Motor neuron (in vitro differentiated cells): ENCODE results near the gene ZNF469. TPM values are rescaled to one million over a fixed set of nuclear protein-coding genes. Genes with fewer than 3 reads are reported as not detected.
A peak's percentile ranks its signal among the peaks of the same experiment; 100 is the strongest.

ENCODE experiments used
- ATAC-seq, 8 experiments: fragments of 200-7000 bp; cut with Tn5 transposase; replicated peaks in 6 of 8; 2 replicates each; pipeline ENCODE4 v1.8.0; 2021; ENCODE audit warnings: mild to moderate bottlenecking in 8 of 8, moderate library complexity in 8 of 8
- H3K27ac ChIP-seq, 2 donors: fragments of 250-450 bp; sonication (Bioruptor Pico); 2 replicates each; pipeline ENCODE4 v1.9.0; 2021; ENCODE audit warnings: antibody characterized with exemption in 2 of 2, mild to moderate bottlenecking in 2 of 2, moderate library complexity in 1 of 2
- H3K4me1 ChIP-seq, 2 donors: fragments of 250-450 bp; sonication (Bioruptor Pico); replicated peaks in 1 of 2; 2 replicates each; pipeline ENCODE4 v1.6.1; 2021; ENCODE audit warnings: antibody characterized with exemption in 2 of 2, mild to moderate bottlenecking in 2 of 2, moderate library complexity in 1 of 2
- H3K4me3 ChIP-seq, 5 donors: fragments of 250-450 bp; sonication (Bioruptor Pico); 2 replicates each; pipeline ENCODE4 v1.9.0; 2021; ENCODE audit warnings: antibody characterized with exemption in 5 of 5, mild to moderate bottlenecking in 5 of 5, moderate library complexity in 4 of 5
- WGBS, 10 experiments: fragments of 450-650 bp; shearing (Covaris generic); methylation state at CpG; one replicate each; pipeline ENCODE4 v1.0.0; 2022; 5-methylcytosine and 5-hydroxymethylcytosine counted together
- in situ Hi-C, 9 experiments: fragments of 400-800 bp; cut with MboI; loops; one replicate each; pipeline ENCODE4 v1.15.0; 2021; ENCODE audit warnings: low sequenced_read_pairs in 9 of 9, low pct_unique_long_range_greater_than_20kb in 2 of 9; ENCODE audit not compliant: unreplicated experiment in 9 of 9
- total RNA-seq, 8 experiments: library from RNA; unstranded; fragments of 300-600 nt; gene quantifications; 2 replicates each; pipeline versions ENCODE4 v1.2.3 to v1.2.4, GENCODE V29; 2022

ZNF469 gene
- total RNA-seq, 8 experiments from 2014 or later = 0.13 to 1.0 (median 0.34) TPM

DNA sequence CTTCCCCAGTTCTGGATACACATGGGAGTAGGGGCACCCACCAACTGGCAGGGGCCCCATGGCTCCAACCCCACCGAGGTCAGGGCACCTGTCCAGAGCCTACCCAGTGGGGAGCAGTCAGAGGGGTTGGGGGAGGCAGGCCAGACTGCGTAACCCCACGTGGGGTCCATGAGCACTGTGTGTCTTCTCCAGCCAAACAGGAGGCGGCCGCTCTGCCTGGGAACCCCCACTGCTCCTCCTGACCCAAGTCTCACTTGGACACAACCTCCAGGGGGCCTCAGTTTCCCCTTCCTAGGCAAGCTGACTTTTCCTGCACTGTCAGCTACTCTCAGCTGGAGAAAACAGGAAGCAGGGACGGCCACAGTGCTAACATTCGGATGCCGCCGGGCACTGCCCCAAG, 7.5 kb downstream of the ZNF469 start:
- no peak for ATAC-seq
- in situ Hi-C loops = no loop called here
- Histone ChIP-seq H3K4me3 (no peak overlapping the region), H3K4me1 (no peaks in the 10 kb centered on the region), H3K27ac (no peak overlapping the region)
- WGBS, 10 experiments = 41 to 77% (median 60%) methylated on average over 1 to 6 of the region's 9 CpGs; no CpG with 5 or more reads in 7 of the 10 experiments

DNA sequence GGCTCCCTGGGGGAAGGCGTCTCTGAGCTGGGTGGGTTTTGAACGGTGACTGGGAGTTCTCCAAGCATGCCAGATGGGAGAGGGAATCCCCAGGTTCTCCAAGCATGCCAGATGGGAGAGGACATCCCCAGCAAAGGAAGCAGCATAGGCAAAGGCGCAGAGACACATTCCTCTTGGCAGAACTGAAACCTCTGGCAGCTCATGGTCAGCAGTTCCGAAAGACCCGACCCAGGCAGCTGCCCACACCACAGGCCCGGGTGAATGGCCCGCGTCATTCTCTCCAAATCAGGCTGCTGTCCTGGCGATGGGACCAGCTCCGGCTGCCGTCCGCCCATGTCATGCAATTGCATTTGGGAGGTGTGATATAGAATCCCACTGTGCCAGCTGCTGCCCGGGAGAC, 8.0 kb downstream of the ZNF469 start:
- H3K27ac ChIP-seq = no peak overlapping the region
- 60 to 79% (median 73%) methylated on average over 1 to 8 of the region's 13 CpGs; no CpG with 5 or more reads in 6 of the 10 experiments for WGBS, 10 experiments
- in situ Hi-C loops = no loop called here
- no peaks in the 10 kb centered on the region for H3K4me1 ChIP-seq
- H3K4me3 ChIP-seq = no peak overlapping the region
- ATAC-seq = no peak

DNA sequence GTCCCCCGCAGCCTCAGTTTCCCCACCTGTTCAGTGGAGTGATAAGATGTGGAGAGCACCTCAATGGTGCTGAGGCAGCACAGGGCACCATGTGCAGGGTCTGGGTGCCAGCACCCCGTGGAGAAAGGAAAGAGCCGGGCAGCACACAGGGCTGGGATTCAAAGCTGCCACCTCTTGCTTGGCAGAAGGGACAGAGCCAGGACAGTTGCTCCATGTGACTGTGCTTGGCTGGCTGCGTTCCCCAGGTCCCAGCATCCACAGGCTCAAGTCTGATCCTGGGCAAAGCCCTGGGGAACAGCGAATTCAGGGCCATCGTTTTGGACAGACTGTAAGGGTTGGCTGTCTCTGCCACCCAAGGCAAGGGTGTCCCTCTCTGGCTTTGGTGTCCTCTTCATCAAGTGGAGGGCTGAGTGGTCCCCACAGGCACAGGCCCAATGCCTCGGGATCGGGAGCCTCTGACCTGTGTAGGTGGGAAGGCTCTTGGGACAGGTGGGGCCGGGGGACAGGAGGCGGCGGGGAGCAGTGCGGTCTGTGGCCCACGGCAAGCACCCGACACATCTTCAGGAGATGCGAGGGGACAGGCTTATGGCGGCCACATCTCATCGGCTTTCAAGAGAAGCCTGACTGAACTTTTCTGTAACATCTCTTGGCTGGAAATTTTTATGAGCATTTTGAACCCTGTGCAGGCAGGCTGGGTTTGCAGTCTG, 8.5 kb downstream of the ZNF469 start:
- in situ Hi-C loops = no loop called here
- Histone ChIP-seq H3K4me3 (no peak overlapping the region), H3K27ac (no peak overlapping the region), H3K4me1 (no peaks in the 10 kb centered on the region)
- no peak for ATAC-seq
- WGBS, 10 experiments = 60 to 100% (median 80%) methylated on average over 1 to 4 of the region's 17 CpGs; no CpG with 5 or more reads in 5 of the 10 experiments

DNA sequence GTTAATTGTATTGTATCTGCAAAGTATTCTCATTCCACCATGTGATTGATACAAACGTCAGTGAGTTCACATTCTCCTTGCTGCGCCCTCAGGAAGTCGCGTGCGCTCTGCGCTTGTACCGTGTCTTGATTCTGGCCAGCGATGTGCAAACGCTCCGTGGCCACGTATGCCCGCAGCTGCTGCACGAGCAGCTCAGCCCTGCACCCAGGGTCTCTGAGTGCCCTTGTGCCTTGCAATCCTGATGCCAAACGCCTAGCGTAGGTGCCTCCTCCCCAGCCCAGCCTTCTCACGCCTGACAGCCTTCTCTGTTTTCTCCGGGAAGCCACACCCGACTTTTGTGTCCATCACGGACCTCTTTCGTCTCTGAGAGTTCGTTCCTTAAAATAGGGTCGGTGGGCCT, 9.4 kb downstream of the ZNF469 start:
- WGBS, 10 experiments = 67 to 100% (median 89%) methylated on average over 2 to 18 of the region's 22 CpGs; no CpG with 5 or more reads in 1 of the 10 experiments
- in situ Hi-C loops = no loop called here

DNA sequence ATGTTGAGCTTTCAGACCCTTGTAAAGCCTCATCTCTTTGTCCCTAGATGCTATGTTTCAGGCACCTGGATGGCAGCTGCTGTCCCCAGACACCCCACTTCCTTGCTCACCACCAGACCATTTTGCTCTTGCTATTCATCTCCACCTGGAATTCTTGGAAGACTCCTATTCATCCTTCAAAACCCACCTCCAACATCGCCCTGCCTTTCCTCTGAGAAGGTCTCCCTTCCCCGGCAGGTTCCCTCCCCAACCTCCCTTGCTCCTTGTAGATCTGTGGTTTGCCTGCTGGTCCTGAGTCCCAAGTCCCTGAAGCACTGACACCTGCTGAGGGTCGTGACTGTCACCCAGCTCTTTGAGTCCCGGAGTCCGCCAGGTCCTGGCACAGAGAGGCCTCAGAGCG, 9.9 kb downstream of the ZNF469 start:
- H3K4me3 ChIP-seq = no peak overlapping the region
- WGBS, 10 experiments = 59 to 83% (median 67%) methylated on average over 1 to 5 of the region's 6 CpGs; no CpG with 5 or more reads in 5 of the 10 experiments
- in situ Hi-C loops = no loop called here
- no peak overlapping the region for H3K27ac ChIP-seq
- no peaks in the 10 kb centered on the region for H3K4me1 ChIP-seq
- ATAC-seq = no peak

More for the DNA sequence above, 9.4 kb downstream of the ZNF469 start:
- ATAC-seq = no peak
- H3K4me3 ChIP-seq = no peak overlapping the region
- no peak overlapping the region for H3K27ac ChIP-seq
- H3K4me1 ChIP-seq = no peaks in the 10 kb centered on the region

DNA sequence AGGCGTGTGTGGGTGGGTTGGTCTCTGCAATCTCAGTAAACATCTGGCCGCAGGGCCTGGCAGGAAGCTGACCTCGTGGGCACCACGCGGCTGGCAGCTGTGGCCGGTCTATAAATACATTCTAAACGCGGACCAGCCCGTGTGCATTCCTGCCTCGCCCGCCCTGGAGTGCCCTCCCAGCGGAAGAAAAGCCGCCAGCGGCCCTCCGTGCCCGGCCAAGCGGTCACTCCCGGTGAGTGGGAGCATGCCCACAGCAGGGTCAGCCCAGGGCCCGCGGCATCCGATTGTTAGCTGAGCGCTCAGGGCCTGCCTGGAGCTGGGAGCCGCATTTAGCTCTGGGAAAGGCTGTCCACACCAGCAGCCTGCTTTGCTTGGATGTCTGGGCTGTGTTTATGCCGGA, 10.3 kb downstream of the ZNF469 start:
- in situ Hi-C loops = no loop called here
- no peaks in the 10 kb centered on the region for H3K4me1 ChIP-seq
- peak in 2 of 8 experiments; percentile 71 to 87 for ATAC-seq
- no peak overlapping the region for H3K27ac ChIP-seq
- H3K4me3 ChIP-seq = no peak overlapping the region
- 0 to 100% (median 53%) methylated on average over 1 to 6 of the region's 24 CpGs; no CpG with 5 or more reads in 6 of the 10 experiments for WGBS, 10 experiments

DNA sequence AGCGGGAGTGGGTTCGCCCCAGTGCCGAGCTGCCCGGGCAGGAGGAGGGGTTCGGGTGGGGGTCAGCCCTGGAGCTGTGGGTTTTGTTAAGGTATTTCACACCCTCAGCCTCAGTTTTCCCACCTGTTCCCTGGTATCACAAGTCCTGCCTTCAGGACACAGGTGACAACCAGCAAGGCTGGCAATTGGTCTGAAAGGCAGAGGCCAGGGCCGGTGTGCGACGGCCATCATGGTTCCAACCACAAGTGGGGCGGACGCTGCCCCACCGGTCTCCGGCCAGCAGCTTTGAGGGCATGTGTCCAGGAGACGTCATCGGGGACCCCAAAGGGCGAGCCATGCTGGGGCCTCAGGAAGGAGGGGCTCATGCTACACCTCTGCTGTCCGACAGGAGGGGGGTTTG, 10.8 kb downstream of the ZNF469 start:
- Histone ChIP-seq H3K27ac (no peak overlapping the region), H3K4me3 (no peak overlapping the region), H3K4me1 (no peaks in the 10 kb centered on the region)
- ATAC-seq = no peak
- WGBS, 10 experiments = 90 to 100% methylated on average over 3 of the region's 16 CpGs; no CpG with 5 or more reads in 8 of the 10 experiments
- in situ Hi-C loops = no loop called here

DNA sequence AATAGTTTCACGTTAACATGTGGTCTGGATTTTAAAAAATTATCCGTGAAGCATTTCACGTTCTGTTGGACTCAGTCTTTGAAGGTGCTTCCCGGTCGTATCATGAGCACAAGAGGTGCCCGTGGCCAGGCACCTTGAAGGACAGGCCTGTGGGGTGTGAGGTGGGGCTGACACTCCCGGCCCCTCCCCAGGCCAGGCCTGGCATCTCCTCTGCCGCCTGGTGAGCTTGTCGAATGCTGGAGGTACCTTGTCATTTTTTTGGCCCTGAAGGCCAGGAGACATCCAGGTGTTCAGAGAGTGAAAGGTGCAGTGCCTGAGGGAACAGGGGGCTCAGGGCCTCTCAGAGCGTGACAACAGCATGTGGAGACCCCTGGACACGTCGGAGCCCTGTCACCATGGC, 11.7 kb downstream of the ZNF469 start:
- H3K27ac ChIP-seq = no peak overlapping the region
- H3K4me1 ChIP-seq = no peaks in the 10 kb centered on the region
- no peak overlapping the region for H3K4me3 ChIP-seq
- 40 to 100% (median 88%) methylated on average over 1 to 6 of the region's 12 CpGs; no CpG with 5 or more reads in 2 of the 10 experiments for WGBS, 10 experiments
- ATAC-seq = no peak
- in situ Hi-C loops = no loop called here

DNA sequence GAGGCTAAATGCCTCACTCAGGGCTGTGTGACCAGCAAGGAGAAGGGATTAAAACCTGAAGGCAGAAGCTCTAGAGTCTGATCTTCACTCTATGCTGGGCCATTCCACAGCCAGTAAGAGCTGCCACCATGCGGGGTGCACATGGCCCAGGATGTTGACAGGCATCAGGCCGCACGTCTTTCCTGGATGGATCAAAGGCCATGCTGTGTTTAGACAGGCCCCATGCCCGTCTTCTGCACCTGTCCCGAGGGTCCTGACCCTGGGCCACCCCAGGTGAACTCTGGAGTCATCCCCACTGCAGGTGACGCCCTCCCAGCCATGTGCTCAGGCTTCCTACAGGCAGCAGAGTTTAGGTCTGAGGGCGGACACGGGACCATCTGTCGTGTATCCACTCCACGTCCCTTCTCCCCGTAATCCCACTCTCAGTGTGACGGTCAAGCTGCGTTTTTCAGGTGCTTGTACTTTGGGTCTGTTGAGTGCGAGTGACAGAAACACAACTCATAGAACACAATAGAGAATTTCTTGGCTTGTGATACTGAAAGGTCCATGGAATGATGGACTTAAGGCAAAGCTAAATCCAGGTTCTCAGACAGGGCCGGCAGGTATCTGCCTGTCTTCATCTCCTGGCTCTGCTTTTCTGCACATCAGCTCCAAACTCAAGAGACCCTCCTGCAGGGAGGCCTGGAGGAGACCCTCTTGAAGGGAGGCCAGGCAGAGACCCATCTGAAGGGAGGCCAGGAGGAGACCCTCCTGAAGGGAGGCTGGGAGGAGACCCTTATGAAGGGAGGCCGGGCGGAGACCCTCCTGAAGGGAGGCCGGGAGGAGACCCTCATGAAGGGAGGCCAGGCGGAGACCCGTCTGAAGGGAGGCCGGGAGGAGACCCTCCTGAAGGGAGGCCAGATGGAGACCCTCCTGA, 13.2 kb downstream of the ZNF469 start:
- Histone ChIP-seq H3K4me1 (no peaks in the 10 kb centered on the region), H3K27ac (no peak overlapping the region), H3K4me3 (no peak overlapping the region)
- ATAC-seq = no peak
- WGBS, 10 experiments = 58 to 100% (median 100%) methylated on average over 1 to 4 of the region's 21 CpGs; no CpG with 5 or more reads in 3 of the 10 experiments
- in situ Hi-C loops = no loop called here

DNA sequence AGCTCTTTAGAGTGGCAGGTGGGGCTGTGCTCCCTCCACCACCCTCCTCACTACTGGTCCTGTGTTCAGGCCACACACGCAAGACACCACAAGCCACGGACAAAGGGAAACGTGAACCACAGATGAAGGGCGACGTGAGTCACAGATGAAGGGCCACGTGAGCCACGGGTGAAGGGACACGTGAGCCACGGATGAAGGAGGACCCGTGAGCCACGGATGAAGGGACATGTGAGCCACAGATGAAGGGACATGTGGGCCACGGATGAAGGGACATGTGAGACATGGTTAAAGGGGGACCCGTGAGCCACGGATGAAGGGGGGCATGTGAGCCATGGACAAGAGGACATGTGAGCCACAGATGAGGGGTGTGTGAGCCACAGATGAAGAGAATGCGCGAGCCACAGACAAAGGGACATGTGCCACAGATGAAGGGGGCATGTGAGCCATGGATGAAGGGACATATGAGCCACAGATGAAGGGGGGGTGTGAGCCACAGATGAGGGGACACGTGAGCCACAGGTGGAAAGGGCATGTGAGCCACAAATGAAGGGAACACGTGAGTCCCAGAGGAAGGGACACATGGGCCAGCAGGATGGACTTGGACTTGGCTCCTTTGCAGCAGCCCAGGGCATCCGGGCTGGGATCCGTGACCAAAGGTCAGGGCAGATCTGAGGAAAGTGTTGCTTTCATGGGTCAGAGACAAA, 15.6 kb downstream of the ZNF469 start:
- no peak overlapping the region for H3K4me3 ChIP-seq
- H3K27ac ChIP-seq = no peak overlapping the region
- WGBS, 10 experiments = 66 to 93% (median 87%) methylated on average over 2 to 10 of the region's 20 CpGs; no CpG with 5 or more reads in 3 of the 10 experiments
- ATAC-seq = no peak
- H3K4me1 ChIP-seq = no peaks in the 10 kb centered on the region
- in situ Hi-C loops = no loop called here

DNA sequence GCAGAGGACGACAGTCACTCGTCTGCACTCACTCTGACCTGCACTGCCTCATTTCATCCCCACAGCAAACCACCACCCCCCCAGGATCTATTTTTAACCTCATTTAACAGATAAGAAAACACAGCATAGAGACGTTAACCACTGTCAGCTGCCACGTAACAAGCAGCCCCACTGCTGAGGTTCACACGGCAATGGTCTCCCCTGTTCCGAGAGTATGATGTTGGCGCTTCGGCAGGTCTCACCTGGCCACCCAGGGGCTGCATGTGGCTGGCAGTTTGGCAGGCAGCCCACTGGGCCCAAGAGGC, 16.1 kb downstream of the ZNF469 start:
- Histone ChIP-seq H3K27ac (no peak overlapping the region), H3K4me3 (no peak overlapping the region), H3K4me1 (no peaks in the 10 kb centered on the region)
- ATAC-seq = no peak
- in situ Hi-C loops = no loop called here
- WGBS, 10 experiments = 93 to 100% methylated on average over 2 to 5 of the region's 8 CpGs; no CpG with 5 or more reads in 8 of the 10 experiments

DNA sequence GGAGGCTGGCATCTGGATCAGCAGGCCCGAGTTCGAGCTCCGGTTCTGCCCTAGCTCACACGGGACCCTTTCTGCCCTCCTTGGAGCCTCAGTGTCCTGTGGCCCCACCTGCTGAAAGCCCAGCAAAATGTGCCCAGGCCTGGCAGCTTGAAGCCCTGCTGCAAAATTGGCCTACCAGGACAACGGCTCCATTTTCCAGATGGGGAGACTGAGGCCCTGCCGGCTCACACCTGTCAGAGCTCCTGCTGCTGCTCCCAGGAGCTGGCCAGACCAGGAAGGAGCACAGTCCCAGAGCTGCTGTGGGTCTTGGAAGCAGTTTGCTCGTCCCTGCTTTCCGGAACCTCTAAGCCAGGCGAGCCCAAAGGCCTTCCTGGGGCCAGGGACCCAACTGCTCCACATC, 17.4 kb downstream of the ZNF469 start:
- ATAC-seq = no peak
- in situ Hi-C loops = loop anchor here in 1 of 9 experiments (25.0 kb wide), 1 partner anchor 213 kb away; no protein-coding TSS in a partner anchor
- 80 to 100% methylated on average over 1 of the region's 9 CpGs; no CpG with 5 or more reads in 8 of the 10 experiments for WGBS, 10 experiments
- Histone ChIP-seq H3K27ac (no peak overlapping the region), H3K4me3 (no peak overlapping the region), H3K4me1 (no peaks in the 10 kb centered on the region)
